ENCODE results near the gene VWCE.
"Not testable (repeated sequence)": the region's sequence is repeated elsewhere in the genome, so short reads cannot be mapped to it uniquely, and the experiment has no call there.

VWCE gene

DNA sequence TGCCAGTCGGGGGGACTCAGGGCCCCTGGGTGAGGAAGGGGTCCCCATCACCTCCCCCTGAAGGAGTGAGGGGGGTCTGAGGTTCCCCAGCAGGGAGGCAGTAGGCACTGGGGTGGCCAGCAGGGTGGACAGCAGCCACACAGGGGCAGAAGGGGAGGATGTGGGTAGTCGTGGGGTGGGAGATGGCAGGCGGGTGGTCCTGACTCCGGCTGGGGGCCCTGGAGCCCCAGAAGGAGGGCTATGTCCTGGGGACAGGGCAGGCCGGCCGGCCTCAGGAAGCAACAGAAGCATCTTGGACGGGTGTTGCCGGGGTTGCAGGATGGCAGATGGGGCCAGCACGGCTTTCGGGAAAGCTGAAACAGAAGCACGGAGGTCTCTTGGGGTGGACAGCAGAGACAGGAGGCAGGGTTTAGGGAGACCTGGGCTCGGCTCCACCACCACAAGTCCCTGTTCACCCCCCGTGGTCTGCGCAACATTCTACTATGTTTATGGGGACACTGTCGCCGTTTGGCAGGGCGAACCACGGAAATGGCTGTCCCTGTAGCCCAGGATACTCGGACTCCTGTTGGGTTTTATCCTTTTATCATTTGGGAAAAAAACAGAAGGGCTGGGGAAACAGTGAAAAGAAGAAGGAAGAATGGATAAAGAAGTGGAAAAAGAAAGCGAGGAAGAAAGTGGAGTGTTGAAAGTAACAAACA, 14.1 kb downstream of the VWCE start:
- DNase-seq = no peak

GRCh38 chr11:61279934-61280659, 15.0 kb downstream of the VWCE start:
- no peak for DNase-seq

DNA sequence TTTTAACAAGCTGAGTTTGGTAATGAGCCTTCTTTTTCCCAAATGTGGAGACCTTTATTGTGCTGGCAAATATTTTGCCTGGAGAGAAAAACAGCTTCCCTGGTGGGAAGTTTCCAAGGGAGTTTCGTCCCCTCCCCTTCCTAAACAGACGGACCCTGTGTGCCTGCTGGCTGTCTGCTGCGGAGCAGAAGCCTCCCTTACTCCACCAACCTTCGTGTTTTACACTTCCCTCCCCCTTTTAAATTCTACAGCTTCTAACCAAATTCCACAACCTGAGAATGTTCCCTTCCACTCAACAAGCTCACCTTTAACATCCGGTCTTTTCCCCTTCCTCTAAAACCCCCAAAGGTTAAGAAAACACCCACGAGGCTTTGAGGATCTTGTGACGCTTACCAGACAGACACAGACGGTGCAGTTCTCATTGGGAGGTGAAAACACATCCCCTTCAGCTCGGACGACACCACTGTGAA, 17.1 kb downstream of the VWCE start:
- DNase-seq = no peak

DNA sequence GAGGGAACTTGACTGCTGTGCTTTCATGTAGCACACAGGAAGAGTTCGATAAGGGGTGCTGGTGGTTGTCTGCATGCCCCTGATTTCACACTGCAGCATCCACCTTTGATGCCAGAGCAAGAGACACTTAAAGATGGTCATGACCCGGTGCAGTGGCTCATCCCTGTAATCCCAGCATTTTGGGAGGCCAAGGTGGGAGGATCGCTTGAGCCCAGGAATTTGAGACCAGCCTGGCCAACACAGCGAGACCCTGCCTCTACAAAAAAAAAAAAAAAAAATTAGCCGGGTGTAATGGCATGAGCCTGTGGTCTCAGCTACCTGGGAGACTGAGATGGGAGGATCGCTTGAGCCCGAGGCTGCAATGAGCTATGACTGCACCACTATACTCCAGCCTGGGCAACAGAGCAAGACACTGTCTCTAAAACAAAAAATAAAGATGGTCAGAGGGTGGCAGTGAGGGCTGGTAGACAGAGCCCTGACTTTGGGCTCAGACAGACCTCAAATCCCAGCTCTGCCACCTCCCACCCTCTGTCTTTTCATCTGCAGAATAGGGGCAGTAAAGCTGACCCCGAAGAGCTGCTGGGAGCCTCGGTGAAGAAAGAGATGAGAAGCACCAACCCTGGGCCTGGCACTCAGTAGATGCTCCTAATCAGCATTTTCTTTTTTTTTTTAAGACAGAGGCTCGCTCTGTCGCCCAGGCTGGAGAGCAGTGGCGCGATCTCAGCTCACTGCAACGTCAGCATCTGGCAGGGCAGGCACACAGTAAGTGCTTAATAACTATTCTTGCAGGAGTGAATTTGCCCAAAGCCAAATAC, 17.7 kb downstream of the VWCE start:
- DNase-seq = no peak

DNA sequence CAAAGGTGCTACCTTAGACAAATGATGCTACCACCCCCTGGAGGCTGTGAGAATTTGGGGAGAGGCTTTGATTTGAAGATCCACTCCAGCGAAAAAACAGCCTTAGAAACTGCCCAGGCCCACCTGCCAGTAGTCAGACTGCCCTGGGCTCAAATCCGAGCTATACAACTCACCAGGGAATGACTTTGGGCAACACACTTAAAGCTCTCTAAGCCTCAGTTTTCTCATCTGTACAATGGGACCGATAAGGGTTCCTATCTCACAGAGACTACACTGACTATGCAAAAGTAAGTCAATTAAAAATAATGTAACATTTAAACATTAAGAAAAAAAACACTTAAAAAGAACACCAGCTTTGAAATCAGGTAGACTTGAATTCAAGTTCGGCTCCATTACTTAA, 19.9 kb downstream of the VWCE start:
- DNase-seq = no peak

DNA sequence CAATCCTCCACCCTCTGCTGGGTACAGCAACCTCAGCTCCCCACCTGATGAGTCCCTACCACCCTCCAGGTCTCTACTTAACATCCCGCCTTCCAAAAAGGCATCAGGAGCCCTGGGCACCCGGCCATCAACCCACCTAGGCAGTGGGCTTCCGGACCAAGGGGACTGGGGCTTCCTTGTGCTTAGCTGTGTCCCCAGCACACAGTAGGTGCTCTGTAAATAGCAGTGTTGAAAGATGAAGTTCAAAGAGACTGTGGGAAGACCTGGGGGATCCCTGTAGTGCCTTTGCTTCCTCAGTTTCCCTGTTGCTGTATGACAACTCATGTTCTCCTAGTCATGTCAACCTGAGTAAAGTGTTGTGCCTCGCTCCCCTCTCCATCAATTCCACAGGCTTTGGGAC, 21.0 kb downstream of the VWCE start:
- no peak for DNase-seq

- DNase-seq = no peak
These were observed 21.7 kb downstream of the VWCE start for GRCh38 chr11:61273178-61274078.

GRCh38 chr11:61272731-61273130, 22.4 kb downstream of the VWCE start:
- DNase-seq = no peak

GRCh38 chr11:61270354-61271076, 24.6 kb downstream of the VWCE start:
- DNase-seq = no peak

GRCh38 chr11:61268588-61269250, 26.4 kb downstream of the VWCE start:
- no peak for DNase-seq

DNA sequence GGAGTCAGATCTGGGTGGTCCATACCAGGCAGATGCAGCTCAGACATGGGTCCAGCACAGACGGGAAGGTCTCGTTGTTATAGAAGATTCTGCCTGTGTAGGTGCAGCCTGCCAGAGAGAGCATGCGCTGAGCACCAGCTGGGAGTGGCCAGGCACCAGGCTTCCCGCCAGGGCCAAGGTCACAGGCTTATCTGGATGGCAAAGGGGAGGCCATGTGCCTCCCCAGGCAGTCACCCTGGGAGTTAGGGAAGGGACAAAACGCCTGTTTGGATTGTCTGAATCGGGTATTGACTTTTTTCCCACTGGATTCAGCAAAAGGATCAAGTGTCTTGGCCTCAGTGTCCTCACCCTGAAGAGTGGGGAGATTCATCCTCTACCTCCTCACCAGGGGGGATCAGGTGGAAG, 27.7 kb downstream of the VWCE start:
- no peak for DNase-seq

- no peak for DNase-seq
These were observed 28.5 kb downstream of the VWCE start for GRCh38 chr11:61266602-61267001.

- no peak for DNase-seq
These were observed 29.8 kb downstream of the VWCE start for GRCh38 chr11:61265357-61265756.

- DNase-seq = no peak
These were observed 30.3 kb downstream of the VWCE start for GRCh38 chr11:61264795-61265194.

DNA sequence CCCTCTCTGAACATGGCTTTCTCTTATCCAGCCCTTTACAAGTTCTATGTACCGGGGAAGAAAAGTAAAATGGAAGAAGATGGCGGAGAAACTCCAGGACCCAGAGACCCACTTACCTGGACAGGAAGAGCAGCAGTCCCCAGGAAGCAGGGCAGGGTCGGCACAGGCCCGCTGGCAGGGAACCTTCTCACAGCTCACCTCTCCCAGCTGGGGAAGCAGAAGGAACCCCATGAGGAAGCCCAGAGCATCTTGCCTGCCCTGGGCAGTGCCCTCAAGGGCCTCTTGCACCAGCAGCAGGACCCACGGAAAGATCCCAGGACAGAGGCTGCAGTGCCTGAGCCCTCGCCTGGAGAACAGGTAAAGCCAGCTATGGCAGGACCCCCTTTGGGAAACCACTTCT, 30.7 kb downstream of the VWCE start:
- DNase-seq = no peak

DNA sequence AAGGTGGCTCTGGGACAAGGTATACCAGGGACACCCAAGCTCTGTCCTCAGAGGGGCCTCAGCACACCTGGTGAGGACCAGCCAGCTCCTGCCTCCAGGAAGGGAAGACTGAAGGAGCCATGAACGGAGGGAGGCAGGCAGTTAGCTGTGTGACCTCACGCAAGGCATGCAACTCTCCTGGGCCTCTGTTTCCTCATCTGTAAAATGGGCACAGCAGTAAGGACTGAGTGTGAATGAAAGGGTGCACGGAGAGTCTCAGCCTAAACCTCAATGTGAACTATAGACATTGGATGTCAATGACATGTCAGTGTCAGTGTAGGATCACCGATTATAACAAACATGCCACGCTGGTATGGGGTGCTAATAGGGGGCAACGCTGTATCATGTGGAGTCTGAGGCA, 35.8 kb downstream of the VWCE start:
- DNase-seq = no peak

DNA sequence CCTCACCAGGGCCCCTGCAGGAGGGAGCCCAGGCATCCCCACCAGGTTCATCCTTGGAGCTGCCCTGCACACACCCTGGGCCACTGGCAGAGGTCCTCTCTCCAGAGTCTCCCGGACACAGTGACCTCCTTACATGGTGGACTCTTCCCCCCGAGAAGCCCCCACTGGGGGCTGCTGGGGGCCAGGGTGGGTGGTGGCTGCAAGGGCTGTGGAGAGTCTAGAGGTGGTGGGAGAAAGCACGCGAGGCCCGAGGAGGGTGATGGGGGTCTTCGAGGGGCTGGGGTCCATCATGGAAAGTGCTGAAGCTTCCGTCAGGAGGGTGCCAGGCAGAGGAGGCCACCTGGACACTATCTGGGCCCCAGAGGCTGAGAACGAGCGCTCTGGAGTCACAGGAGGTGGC, 36.6 kb downstream of the VWCE start:
- DNase-seq = no peak

GRCh38 chr11:61256710-61257482, 38.2 kb downstream of the VWCE start:
- no peak for DNase-seq

GRCh38 chr11:61254403-61255025, 40.6 kb downstream of the VWCE start:
- peak; percentile 60 for DNase-seq

- not testable (repeated sequence) for DNase-seq
These were observed 42.8 kb downstream of the VWCE start for GRCh38 chr11:61252332-61252731.
